WTC11 (cell line): ENCODE data around the gene RTP3. TPM values are rescaled to one million over a fixed set of nuclear protein-coding genes. Genes with fewer than 3 reads are reported as not detected.

ENCODE experiments used
- ATAC-seq: fragments of 200-7000 bp; cut with Tn5 transposase; 2 replicates; pipeline ENCODE4 v1.10.0; 2021; ENCODE audit warnings: mild to moderate bottlenecking, moderate library complexity
- CTCF ChIA-PET: fragments of 300-600 bp; sonication (Branson Sonifier 250); formaldehyde crosslinking; loops from one replicate; lab custom pipeline; 2021; ENCODE audit warnings: antibody characterized with exemption; lab: Charles Lee
- POLR2A ChIA-PET: fragments of 350-600 bp; sonication (Branson Sonifier 250); formaldehyde crosslinking; loops from one replicate; lab custom pipeline; 2021; ENCODE audit warnings: antibody characterized with exemption; lab: Charles Lee
- DNase-seq: peaks from one replicate; pipeline ENCODE4 v3.0.0; 2021; ENCODE audit warnings: low spot score
- H3K27ac Mint-ChIP-seq: 2 replicates; pipeline ENCODE4 v1.8.0; 2021; ENCODE audit warnings: mixed read lengths
- H3K27me3 Mint-ChIP-seq: 2 replicates; pipeline ENCODE4 v1.8.0; 2021; ENCODE audit warnings: low read depth, mild to moderate bottlenecking, moderate library complexity, mixed read lengths
- H3K36me3 Mint-ChIP-seq: 2 replicates; pipeline ENCODE4 v1.8.0; 2021; ENCODE audit warnings: mixed read lengths
- H3K4me1 Mint-ChIP-seq: 2 replicates; pipeline ENCODE4 v1.8.0; 2022; ENCODE audit warnings: mixed read lengths
- H3K4me3 Mint-ChIP-seq: 2 replicates; pipeline ENCODE4 v1.8.0; 2021; ENCODE audit warnings: mild to moderate bottlenecking, moderate library complexity, mixed read lengths
- H3K9me3 Mint-ChIP-seq: 2 replicates; pipeline ENCODE4 v1.8.0; 2021; ENCODE audit warnings: mixed read lengths
- ELF4 ChIP-seq: sonication (generic); formaldehyde crosslinking; IDR thresholded peaks from 2 replicates; pipeline ENCODE4 v1.8.1; 2022; ENCODE audit warnings: low read depth, mild to moderate bottlenecking, moderate library complexity, missing genetic modification reagents
- GRHL2 ChIP-seq: fragments of 250-450 bp; sonication (Bioruptor Pico); IDR thresholded peaks from 2 replicates; pipeline ENCODE4 v1.8.0; 2022; ENCODE audit warnings: mild to moderate bottlenecking, moderate library complexity; ENCODE audit not compliant: insufficient replicate concordance, severe bottlenecking
- MYBL2 ChIP-seq: sonication (generic); formaldehyde crosslinking; IDR thresholded peaks from 2 replicates; pipeline ENCODE4 v1.8.1; 2023; ENCODE audit warnings: mild to moderate bottlenecking, moderate library complexity, missing genetic modification reagents
- OVOL2 ChIP-seq: fragments of 250-450 bp; sonication (Bioruptor Pico); IDR thresholded peaks from 2 replicates; pipeline ENCODE4 v1.9.0; 2021; ENCODE audit warnings: mild to moderate bottlenecking, borderline replicate concordance
- PRRX2 ChIP-seq: fragments of 250-450 bp; sonication (Bioruptor Pico); IDR thresholded peaks from 2 replicates; pipeline ENCODE4 v1.8.0; 2021; ENCODE audit warnings: mild to moderate bottlenecking
- SMAD3 ChIP-seq: sonication (generic); formaldehyde crosslinking; IDR thresholded peaks from 2 replicates; pipeline ENCODE4 v1.8.0; 2022; ENCODE audit warnings: missing genetic modification reagents, mild to moderate bottlenecking, borderline replicate concordance
- SOX15 ChIP-seq: fragments of 250-450 bp; sonication (Bioruptor Pico); IDR thresholded peaks from 2 replicates; pipeline ENCODE4 v1.9.0; 2021; ENCODE audit warnings: mild to moderate bottlenecking
- ZNF121 ChIP-seq: sonication (generic); formaldehyde crosslinking; IDR thresholded peaks from 2 replicates; pipeline ENCODE4 v1.8.0; 2023; ENCODE audit warnings: missing genetic modification reagents
- ZNF317 ChIP-seq: sonication (generic); formaldehyde crosslinking; IDR thresholded peaks from 2 replicates; pipeline ENCODE4 v1.8.1; 2023; ENCODE audit warnings: low read depth, mild to moderate bottlenecking, moderate library complexity, missing genetic modification reagents, borderline replicate concordance
- total RNA-seq: library from RNA; stranded (reverse); gene quantifications from 3 replicates; pipeline ENCODE4 v1.2.3, GENCODE V29; 2021
- TF ChIP-seq, protein P1 (sequence below): fragments of 250-450 bp; sonication (Bioruptor Pico); IDR thresholded peaks from 2 replicates; pipeline ENCODE4 v1.9.0; 2021; ENCODE audit warnings: moderate library complexity, mild to moderate bottlenecking, inconsistent platforms, borderline replicate concordance
- TF ChIP-seq, protein P2 (sequence below): fragments of 250-450 bp; sonication (Bioruptor Pico); IDR thresholded peaks from 2 replicates; pipeline ENCODE4 v1.9.0; 2021; ENCODE audit warnings: mild to moderate bottlenecking
- TF ChIP-seq, protein P3 (sequence below): sonication (generic); formaldehyde crosslinking; IDR thresholded peaks from 2 replicates; pipeline ENCODE4 v1.8.1; 2023; ENCODE audit warnings: mild to moderate bottlenecking, missing genetic modification reagents, borderline replicate concordance
- TF ChIP-seq, protein P4 (sequence below): fragments of 250-450 bp; sonication (Bioruptor Pico); IDR thresholded peaks from 2 replicates; pipeline ENCODE4 v1.9.0; 2021; ENCODE audit warnings: mild to moderate bottlenecking
- TF ChIP-seq, protein P5 (sequence below): fragments of 200-600 bp; IDR thresholded peaks from 2 replicates; pipeline ENCODE4 v1.8.0; 2022; ENCODE audit warnings: antibody characterized with exemption

RTP3 gene
- total RNA-seq, 1 experiment from 2014 or later, result not detected

DNA sequence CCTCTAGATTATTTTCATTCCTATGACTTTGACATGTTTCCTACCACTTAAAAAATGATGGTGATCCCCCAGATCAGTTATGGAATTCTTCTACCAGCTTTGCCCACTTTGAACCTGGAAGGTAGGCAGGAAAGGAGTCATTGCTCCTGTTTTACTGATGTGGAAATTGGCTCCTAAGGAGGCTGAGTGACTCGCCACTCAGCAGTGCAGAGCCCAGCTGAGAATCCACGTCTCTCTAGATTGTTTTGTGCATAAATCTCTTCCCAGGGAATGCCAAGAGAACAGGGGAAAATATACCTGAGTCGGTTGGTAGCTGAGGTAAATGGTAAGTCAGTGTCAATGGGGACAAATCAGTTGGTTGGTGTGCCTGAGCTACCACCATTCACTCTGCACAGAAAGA lies 37.7 kb upstream of the RTP3 start:
- peaks cover 17% of the 10 kb centered on the region for H3K9me3 Mint-ChIP-seq
- TF ChIP-seq OVOL2 (CRISPR knock-in tag), result no peak
- no peak for TF ChIP-seq PRRX2
- ChIA-PET CTCF (interaction anchor here (1.4 to 2.1 kb wide), 2 partner anchors 10 to 29 kb away, joined by 4 to 11 read pairs; no protein-coding TSS in a partner anchor), POLR2A (no interaction called here)
- ATAC-seq (no peak), DNase-seq (no peak)
- peaks cover 29% of the 10 kb centered on the region for H3K27me3 Mint-ChIP-seq
- H3K4me3 Mint-ChIP-seq, result no peak overlapping the region
- peaks cover 7% of the 10 kb centered on the region for H3K36me3 Mint-ChIP-seq
- H3K27ac Mint-ChIP-seq, result no peak overlapping the region
- peaks cover 3% of the 10 kb centered on the region for H3K4me1 Mint-ChIP-seq

DNA sequence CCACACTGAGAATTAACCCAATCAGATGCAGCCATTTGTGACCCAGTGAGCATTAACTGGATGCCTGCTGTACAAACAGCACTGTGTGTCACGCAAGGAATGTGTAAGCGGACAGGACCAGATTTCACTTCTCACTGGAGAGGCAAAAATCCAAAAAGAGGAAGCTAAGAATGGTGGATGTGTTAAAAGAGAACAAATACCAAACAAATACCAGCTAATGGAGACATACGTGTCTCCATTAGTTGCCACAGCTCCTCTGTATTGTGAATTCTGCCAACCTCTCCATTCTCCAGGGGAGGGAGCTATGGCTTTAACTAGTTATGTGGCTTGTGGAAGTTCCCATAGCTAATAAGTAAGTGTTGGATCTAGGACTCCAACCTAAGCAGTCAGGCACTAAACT lies 35.7 kb upstream of the RTP3 start:
- TF ChIP-seq SOX15 (no peak), ZNF121 (CRISPR knock-in tag) (no peak), SMAD3 (CRISPR knock-in tag) (no peak), ZNF317 (CRISPR knock-in tag) (no peak), GRHL2 (CRISPR knock-in tag) (no peak), ELF4 (no peak), MYBL2 (CRISPR knock-in tag) (no peak)
- TF ChIP-seq, protein P1, sequence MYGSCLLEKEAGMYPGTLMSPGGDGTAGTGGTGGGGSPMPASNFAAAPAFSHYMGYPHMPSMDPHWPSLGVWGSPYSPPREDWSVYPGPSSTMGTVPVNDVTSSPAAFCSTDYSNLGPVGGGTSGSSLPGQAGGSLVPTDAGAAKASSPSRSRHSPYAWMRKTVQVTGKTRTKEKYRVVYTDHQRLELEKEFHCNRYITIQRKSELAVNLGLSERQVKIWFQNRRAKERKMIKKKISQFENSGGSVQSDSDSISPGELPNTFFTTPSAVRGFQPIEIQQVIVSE (CRISPR knock-in tag), result no peak
- TF ChIP-seq, protein P2, sequence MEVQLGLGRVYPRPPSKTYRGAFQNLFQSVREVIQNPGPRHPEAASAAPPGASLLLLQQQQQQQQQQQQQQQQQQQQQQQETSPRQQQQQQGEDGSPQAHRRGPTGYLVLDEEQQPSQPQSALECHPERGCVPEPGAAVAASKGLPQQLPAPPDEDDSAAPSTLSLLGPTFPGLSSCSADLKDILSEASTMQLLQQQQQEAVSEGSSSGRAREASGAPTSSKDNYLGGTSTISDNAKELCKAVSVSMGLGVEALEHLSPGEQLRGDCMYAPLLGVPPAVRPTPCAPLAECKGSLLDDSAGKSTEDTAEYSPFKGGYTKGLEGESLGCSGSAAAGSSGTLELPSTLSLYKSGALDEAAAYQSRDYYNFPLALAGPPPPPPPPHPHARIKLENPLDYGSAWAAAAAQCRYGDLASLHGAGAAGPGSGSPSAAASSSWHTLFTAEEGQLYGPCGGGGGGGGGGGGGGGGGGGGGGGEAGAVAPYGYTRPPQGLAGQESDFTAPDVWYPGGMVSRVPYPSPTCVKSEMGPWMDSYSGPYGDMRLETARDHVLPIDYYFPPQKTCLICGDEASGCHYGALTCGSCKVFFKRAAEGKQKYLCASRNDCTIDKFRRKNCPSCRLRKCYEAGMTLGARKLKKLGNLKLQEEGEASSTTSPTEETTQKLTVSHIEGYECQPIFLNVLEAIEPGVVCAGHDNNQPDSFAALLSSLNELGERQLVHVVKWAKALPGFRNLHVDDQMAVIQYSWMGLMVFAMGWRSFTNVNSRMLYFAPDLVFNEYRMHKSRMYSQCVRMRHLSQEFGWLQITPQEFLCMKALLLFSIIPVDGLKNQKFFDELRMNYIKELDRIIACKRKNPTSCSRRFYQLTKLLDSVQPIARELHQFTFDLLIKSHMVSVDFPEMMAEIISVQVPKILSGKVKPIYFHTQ (CRISPR knock-in tag), result no peak
- TF ChIP-seq, protein P3, sequence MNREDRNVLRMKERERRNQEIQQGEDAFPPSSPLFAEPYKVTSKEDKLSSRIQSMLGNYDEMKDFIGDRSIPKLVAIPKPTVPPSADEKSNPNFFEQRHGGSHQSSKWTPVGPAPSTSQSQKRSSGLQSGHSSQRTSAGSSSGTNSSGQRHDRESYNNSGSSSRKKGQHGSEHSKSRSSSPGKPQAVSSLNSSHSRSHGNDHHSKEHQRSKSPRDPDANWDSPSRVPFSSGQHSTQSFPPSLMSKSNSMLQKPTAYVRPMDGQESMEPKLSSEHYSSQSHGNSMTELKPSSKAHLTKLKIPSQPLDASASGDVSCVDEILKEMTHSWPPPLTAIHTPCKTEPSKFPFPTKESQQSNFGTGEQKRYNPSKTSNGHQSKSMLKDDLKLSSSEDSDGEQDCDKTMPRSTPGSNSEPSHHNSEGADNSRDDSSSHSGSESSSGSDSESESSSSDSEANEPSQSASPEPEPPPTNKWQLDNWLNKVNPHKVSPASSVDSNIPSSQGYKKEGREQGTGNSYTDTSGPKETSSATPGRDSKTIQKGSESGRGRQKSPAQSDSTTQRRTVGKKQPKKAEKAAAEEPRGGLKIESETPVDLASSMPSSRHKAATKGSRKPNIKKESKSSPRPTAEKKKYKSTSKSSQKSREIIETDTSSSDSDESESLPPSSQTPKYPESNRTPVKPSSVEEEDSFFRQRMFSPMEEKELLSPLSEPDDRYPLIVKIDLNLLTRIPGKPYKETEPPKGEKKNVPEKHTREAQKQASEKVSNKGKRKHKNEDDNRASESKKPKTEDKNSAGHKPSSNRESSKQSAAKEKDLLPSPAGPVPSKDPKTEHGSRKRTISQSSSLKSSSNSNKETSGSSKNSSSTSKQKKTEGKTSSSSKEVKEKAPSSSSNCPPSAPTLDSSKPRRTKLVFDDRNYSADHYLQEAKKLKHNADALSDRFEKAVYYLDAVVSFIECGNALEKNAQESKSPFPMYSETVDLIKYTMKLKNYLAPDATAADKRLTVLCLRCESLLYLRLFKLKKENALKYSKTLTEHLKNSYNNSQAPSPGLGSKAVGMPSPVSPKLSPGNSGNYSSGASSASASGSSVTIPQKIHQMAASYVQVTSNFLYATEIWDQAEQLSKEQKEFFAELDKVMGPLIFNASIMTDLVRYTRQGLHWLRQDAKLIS, result no peak
- TF ChIP-seq, protein P4, sequence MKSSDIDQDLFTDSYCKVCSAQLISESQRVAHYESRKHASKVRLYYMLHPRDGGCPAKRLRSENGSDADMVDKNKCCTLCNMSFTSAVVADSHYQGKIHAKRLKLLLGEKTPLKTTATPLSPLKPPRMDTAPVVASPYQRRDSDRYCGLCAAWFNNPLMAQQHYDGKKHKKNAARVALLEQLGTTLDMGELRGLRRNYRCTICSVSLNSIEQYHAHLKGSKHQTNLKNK (CRISPR knock-in tag), result no peak
- TF ChIP-seq, protein P5, sequence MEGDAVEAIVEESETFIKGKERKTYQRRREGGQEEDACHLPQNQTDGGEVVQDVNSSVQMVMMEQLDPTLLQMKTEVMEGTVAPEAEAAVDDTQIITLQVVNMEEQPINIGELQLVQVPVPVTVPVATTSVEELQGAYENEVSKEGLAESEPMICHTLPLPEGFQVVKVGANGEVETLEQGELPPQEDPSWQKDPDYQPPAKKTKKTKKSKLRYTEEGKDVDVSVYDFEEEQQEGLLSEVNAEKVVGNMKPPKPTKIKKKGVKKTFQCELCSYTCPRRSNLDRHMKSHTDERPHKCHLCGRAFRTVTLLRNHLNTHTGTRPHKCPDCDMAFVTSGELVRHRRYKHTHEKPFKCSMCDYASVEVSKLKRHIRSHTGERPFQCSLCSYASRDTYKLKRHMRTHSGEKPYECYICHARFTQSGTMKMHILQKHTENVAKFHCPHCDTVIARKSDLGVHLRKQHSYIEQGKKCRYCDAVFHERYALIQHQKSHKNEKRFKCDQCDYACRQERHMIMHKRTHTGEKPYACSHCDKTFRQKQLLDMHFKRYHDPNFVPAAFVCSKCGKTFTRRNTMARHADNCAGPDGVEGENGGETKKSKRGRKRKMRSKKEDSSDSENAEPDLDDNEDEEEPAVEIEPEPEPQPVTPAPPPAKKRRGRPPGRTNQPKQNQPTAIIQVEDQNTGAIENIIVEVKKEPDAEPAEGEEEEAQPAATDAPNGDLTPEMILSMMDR, result no peak
- Mint-ChIP-seq H3K9me3 (peaks cover 17% of the 10 kb centered on the region), H3K36me3 (peaks cover 7% of the 10 kb centered on the region), H3K4me1 (peaks cover 3% of the 10 kb centered on the region), H3K4me3 (no peak overlapping the region), H3K27me3 (peaks cover 42% of the 10 kb centered on the region), H3K27ac (no peak overlapping the region)
- peak; percentile 63 for ATAC-seq
- ChIA-PET CTCF (interaction anchor here (0.5 to 4.3 kb wide), 39 partner anchors 9 to 791 kb away, joined by 3 to 65 read pairs (median 4); partner anchors contain the start of genes ALS2CL, PRSS50 and RTP3), POLR2A (no interaction called here)
- DNase-seq, result no peak
